HG03064 (cell line): ENCODE measurements around the gene DNAJC9.
"Not testable (repeated sequence)": the region's sequence is repeated elsewhere in the genome, so short reads cannot be mapped to it uniquely, and the experiment has no call there.

ENCODE experiments used
- ATAC-seq: cut with Tn5 transposase; IDR thresholded peaks from one replicate; pipeline ENCODE4 v1.9.1; 2021; ENCODE audit warnings: low read depth; ENCODE audit not compliant: unreplicated experiment

DNAJC9 gene

GRCh38 chr10:73246646-73247508, at the start of gene DNAJC9:
Gene DNAJC9 (minus strand): TSS chr10:73247255. CDS start chr10:73247189, 66 bp downstream.
- ATAC-seq, result peak; percentile 78

DNA sequence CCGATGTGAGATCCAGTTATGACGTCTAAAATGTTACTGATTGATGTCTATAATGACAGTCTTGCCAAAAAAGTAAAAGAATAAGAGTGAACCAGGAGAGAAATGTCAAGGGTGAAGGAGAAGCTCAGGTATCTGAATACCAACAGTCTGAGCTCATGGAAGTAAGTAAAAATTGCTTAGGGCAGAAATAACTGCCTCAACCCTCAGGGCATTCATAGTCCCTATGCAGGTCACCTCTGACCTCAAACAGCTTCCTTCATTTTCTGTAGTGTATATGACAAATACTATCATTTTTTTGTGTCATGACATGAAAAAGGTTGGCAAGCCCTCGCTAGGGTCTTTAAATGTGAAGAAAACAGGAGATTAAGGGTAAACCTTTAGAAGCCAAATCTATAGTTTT, 46.4 kb upstream of the DNAJC9 start:
- no peak for ATAC-seq

DNA sequence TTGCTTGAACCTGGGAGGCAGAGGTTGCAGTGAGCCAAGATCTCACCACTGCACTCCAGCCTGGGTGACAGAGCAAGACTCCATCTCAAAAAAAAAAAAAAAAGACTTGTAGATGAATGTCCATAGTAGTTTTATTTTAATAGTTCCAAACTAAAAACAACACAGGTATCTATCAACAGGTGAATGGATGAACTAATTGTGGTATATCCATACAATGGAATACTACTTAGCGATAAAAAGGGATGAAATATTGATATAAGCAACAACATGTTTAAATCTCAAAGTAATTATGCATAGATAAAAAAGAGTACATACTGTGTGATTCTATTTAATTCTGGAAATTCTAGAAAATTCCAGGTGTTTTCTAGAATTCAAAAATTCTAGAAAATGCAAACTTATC, 42.9 kb upstream of the DNAJC9 start:
- no peak for ATAC-seq

- no peak for ATAC-seq
These were observed 40.4 kb upstream of the DNAJC9 start for GRCh38 chr10:73287441-73287840.

- ATAC-seq, result no peak
These were observed 34.0 kb upstream of the DNAJC9 start for GRCh38 chr10:73281097-73281496.

DNA sequence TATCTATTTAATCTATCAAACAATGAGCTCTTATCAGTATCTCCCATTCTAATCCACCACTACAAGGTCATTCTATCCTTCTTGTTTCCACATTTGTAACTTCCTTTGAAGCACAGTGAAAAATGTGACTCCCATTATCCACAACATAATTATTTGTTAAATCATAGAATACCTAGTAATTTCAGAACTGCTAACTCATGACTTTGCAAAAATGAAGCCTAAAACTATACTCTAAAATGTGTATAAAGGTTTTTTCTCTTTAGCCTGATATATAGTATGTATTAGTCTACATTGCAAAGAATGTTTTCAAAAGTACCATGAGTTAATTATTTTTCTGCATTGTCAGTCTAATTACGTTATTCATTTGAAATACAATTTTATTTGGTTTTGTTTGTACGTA, 17.4 kb upstream of the DNAJC9 start:
- no peak for ATAC-seq

DNA sequence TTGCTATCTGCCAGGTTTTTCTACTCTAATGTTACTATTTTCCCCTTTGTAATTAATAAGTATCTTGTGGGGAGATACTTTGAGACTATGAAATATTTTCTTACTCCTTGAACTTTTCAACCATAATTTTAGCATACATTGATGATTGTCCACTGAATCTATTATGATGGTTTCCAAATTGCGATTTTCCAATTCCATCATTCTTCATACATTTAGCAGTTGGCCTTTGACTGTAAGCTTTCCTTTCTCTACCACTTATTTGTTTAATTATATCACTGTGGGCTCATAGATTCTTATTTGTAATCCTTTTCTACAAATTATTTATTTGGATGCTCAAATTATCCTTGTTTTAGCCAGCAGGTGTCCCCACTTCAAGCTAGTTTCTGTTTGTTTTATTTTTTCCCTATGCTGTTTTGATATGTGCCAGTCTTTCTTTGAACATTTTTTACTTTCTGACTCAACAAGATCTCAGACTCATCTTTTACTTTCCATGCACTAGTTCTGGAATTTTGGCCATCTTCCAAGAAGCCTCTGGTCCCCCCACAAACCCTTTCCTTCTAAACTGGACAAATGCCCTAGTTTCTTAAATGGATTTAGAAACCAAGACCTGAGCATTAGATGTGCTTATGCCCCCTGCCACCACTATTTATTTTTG, 16.8 kb upstream of the DNAJC9 start:
- ATAC-seq, result no peak

DNA sequence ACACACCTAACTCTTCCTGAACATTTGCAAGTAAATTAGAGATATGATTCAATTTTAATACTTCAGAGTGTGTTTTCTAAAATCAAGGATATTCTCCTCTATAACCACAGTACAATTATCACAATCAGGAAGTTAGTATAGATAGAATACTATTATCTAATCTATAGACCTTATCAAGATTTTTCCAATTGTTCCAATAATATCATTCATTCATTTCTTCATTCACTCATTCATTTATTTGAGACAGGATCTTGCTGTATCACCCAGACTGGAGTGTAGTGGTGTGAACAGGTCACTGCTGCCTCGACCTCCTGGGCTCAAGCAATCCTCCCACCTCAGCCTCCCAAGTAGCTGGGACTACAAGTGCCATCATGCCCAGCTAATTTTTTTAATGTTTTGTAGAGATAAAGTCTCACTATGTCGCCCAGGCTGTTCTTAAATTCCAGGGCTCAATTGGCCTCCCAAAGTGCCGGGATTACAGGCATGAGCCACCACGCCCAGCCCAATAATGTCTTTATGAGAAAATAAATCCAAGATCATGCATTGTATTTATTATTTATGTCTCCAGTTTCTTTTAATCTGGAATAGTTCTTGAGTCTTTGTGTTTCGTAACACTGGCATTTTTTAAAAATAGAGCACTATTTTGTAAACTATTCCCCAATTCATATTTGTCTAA, 16.0 kb upstream of the DNAJC9 start:
- ATAC-seq, result no peak

GRCh38 chr10:73262105-73262730, 15.2 kb upstream of the DNAJC9 start:
- ATAC-seq, result no peak

GRCh38 chr10:73261362-73261995, 14.4 kb upstream of the DNAJC9 start:
- no peak for ATAC-seq

DNA sequence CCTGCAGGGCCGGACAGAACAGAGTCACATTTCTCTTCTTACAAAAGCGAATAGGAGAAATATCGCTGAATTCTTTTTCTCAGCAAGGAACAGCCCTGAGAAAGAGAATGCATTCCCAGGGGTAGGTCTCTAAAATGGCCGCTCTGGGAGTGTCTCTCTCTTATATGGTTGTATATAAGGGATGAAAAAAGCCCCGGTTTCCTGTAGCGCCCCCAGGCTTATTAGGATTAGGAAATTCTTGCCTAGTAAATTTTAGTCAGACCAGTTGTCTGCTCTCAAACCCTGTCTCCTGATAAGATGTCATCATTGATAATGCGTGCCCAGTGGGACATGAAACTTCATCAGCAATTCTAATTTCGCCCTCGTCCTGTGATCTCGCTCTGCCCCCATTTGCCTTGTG, 11.6 kb upstream of the DNAJC9 start:
- ATAC-seq, result not testable (repeated sequence)

DNA sequence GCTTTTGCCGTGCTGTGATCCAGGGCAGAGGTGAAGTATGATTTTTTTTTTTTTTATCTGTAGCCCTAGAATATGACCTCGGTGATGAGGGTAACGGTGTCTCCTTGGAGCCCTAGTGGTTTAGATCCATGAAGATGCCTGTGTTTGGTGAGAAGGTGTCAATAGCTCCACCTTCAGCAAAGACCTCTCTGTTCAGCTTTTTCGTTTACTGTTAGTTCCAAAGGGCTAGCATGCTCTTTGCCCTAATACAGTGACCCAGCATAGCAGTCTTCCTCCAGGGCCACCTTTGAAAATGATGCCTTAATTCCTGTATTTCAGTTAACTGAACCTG, 6.1 kb upstream of the DNAJC9 start:
- ATAC-seq, result no peak

GRCh38 chr10:73252445-73253224, 5.6 kb upstream of the DNAJC9 start, which contains the start of gene MRPS16:
Gene MRPS16 (minus strand): TSS chr10:73252644. CDS start chr10:73252482, 162 bp downstream.
- ATAC-seq, result peak; percentile 69

DNA sequence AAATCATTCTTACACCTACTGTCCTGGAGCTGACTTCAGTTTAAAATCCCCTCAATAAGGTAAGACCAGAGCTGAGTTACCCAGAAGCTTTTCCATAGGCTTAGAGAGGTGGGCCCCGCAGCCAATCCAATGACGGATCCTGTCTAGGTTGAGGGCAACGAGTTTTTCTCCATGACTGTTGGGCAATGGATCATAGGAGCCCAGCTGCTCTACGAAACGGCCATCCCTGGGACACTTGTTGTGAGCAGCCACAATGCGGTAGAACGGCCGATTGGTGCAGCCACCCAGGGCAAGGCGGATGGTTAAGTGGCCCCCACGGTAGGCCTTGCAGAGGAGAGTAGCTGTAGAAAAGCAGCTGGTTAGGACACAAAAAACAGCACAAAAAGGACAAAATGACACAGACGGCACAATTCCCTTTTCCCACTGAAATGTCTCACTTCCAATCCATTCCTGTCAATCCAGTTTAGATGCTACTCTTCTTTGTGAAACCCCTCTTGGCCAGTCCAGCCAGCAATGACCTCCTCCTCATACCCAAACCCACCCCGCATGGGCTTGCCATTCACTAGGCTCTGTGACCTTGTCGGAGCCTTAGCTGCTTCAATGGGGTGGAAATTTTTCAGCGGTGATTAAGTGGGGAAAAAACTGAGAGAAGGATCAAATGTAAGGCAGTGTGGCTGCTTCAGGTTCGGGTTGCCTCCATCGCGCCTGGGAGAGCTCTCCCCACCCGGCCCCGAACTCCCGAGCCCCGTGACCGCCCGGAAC, 4.8 kb upstream of the DNAJC9 start:
- ATAC-seq, result no peak

DNA sequence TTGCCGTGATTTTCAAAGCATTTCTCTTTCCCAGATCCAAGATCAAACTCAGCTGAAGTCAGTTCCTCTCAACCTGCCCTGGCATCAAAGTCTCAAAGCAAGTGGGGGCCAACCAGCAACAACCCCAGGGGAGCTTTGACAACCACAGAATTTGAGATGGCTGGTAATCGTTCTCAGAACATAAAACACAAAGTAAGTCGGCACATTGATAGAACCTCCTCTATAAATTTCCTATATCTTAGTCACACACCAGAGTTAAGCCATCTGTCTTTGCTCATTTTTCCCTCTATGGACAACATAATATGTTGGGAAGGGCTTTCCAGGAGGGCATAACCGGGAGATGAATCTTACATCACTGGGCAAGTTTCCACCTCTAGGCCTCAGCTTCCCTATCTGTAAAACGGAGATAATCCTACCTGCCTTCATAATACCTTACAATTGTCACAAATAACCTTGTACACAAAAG, 1.2 kb upstream of the DNAJC9 start:
- no peak for ATAC-seq

- no peak for ATAC-seq
These were observed 629 bp upstream of the DNAJC9 start for GRCh38 chr10:73247509-73248258.

- no peak for ATAC-seq
These were observed 771 bp downstream of the DNAJC9 start for GRCh38 chr10:73246322-73246645.

- no peak for ATAC-seq
These were observed 2.1 kb downstream of the DNAJC9 start for GRCh38 chr10:73244866-73245477.
